ENCODE data around the gene RAB11A. TPM values are rescaled to one million over a fixed set of nuclear protein-coding genes. Genes with fewer than 3 reads are reported as not detected.

RAB11A gene
- total RNA-seq, 2 experiments from 2014 or later: 130 to 197 TPM

DNA sequence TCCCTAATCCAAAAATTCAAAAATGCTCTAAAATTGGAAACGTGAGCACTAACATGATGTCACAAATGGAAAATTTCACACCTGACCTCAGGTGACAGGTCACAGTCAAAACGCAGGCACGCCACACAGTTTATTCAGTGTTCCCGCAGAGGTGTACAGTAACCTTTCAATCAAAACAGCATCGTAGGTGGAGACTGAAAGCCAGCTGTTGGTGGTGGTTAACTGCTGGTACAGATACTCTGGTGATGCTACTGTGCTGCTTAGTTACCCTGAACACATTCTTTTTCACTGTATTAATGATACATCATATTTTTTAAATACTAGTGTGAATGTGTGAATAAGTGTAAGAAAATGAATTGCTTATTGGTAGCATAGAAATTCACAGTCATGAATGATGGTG, 23.8 kb downstream of the RAB11A start:
- H3K27ac ChIP-seq (ENCODE audit: low read depth, low read length, poor library complexity, severe bottlenecking): no peak overlapping the region
- no peaks in the 10 kb centered on the region for H3K9me3 ChIP-seq (ENCODE audit: low read length)
- CTCF ChIA-PET (ENCODE audit: unreplicated experiment): no interaction called here
- no peak for TF ChIP-seq CTCF (conservative IDR thresholded peaks at IDR 0.05; ENCODE audit: low read length)
- no peak for TF ChIP-seq EZH2phosphoT487 (IDR thresholded peaks at IDR 0.05; ENCODE audit: borderline replicate concordance, low read depth, low read length)
- H4K20me1 ChIP-seq (ENCODE audit: insufficient read depth, low read length): no peaks in the 10 kb centered on the region
- no peak for DNase-seq (ENCODE audit: low spot score)
- no TSS peak for BruUV-seq (replicated peaks)
- H3K79me2 ChIP-seq (ENCODE audit: insufficient read depth, low read depth, low read length): no peaks in the 10 kb centered on the region
- POLR2A ChIA-PET: interaction anchor here (0.6 kb wide), 1 partner anchor 56 kb away, joined by 3 read pairs; no protein-coding TSS in a partner anchor
- H2AFZ ChIP-seq (ENCODE audit: low read length): no peak overlapping the region
- H3K4me1 ChIP-seq (ENCODE audit: insufficient read depth, low read length, poor library complexity, severe bottlenecking): no peaks in the 10 kb centered on the region
- no peak overlapping the region for H3K4me2 ChIP-seq (ENCODE audit: low read length)
- intact Hi-C loops (cut with micrococcal nuclease; ENCODE audit: unreplicated experiment): no loop called here
- no peaks in the 10 kb centered on the region for H3K9me2 ChIP-seq (ENCODE audit: insufficient read depth, low read length)
- H3K4me3 ChIP-seq (ENCODE audit: low read depth, low read length, poor library complexity, severe bottlenecking): no peak overlapping the region
- peaks cover 69% of the 10 kb centered on the region for H3K36me3 ChIP-seq (ENCODE audit: insufficient read depth, low read length)

GRCh38 chr15:65896236-65896635, 26.9 kb downstream of the RAB11A start:
- Histone ChIP-seq H3K4me2 (ENCODE audit: low read length) (no peak overlapping the region), H3K4me3 (ENCODE audit: low read depth, low read length, poor library complexity, severe bottlenecking) (no peak overlapping the region), H3K79me2 (ENCODE audit: insufficient read depth, low read depth, low read length) (no peaks in the 10 kb centered on the region), H3K27ac (ENCODE audit: low read depth, low read length, poor library complexity, severe bottlenecking) (no peak overlapping the region), H3K4me1 (ENCODE audit: insufficient read depth, low read length, poor library complexity, severe bottlenecking) (no peaks in the 10 kb centered on the region), H2AFZ (ENCODE audit: low read length) (no peak overlapping the region), H4K20me1 (ENCODE audit: insufficient read depth, low read length) (no peaks in the 10 kb centered on the region), H3K9me3 (ENCODE audit: low read length) (no peaks in the 10 kb centered on the region), H3K36me3 (ENCODE audit: insufficient read depth, low read length) (peaks cover 58% of the 10 kb centered on the region), H3K9me2 (ENCODE audit: insufficient read depth, low read length) (no peaks in the 10 kb centered on the region)
- BruUV-seq (replicated peaks): no TSS peak
- ChIA-PET POLR2A (interaction anchor here (0.6 to 1.2 kb wide), 2 partner anchors 11 to 377 kb away, joined by 3 to 5 read pairs; no protein-coding TSS in a partner anchor), CTCF (ENCODE audit: unreplicated experiment) (no interaction called here)
- TF ChIP-seq CTCF (conservative IDR thresholded peaks at IDR 0.05; ENCODE audit: low read length): no peak
- no peak for DNase-seq (ENCODE audit: low spot score)
- intact Hi-C loops (cut with micrococcal nuclease; ENCODE audit: unreplicated experiment): no loop called here

DNA sequence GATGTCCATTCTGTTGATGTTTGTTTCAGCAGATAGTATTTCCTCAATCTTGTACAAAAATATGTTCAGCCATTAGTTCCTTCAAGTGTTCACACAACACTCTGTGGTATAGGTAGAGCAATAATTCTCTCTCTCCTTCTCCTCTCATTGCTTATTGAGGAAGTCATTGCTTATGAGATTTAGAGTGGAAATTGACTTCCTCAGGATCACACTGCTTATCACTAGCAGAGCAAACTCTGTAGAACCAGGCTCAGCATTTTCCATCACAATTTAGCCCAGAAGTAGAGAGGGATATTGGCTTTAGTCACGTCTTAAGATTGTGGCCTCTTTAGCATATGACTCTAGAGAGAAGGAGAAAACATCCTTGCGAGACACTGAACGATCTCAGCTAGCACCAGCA, 31.2 kb downstream of the RAB11A start:
- intact Hi-C loops (cut with micrococcal nuclease; ENCODE audit: unreplicated experiment): no loop called here
- no peak for TF ChIP-seq EZH2phosphoT487 (IDR thresholded peaks at IDR 0.05; ENCODE audit: borderline replicate concordance, low read depth, low read length)
- no peak for TF ChIP-seq CTCF (conservative IDR thresholded peaks at IDR 0.05; ENCODE audit: low read length)
- H3K9me2 ChIP-seq (ENCODE audit: insufficient read depth, low read length): no peaks in the 10 kb centered on the region
- ChIA-PET CTCF (ENCODE audit: unreplicated experiment) (no interaction called here), POLR2A (interaction anchor here (0.6 kb wide), 1 partner anchor 664 kb away, joined by 3 read pairs; no protein-coding TSS in a partner anchor)
- no peak overlapping the region for H3K4me3 ChIP-seq (ENCODE audit: low read depth, low read length, poor library complexity, severe bottlenecking)
- peaks cover 31% of the 10 kb centered on the region for H3K4me1 ChIP-seq (ENCODE audit: insufficient read depth, low read length, poor library complexity, severe bottlenecking)
- H3K4me2 ChIP-seq (ENCODE audit: low read length): no peak overlapping the region
- H3K27ac ChIP-seq (ENCODE audit: low read depth, low read length, poor library complexity, severe bottlenecking): no peak overlapping the region
- no peaks in the 10 kb centered on the region for H3K79me2 ChIP-seq (ENCODE audit: insufficient read depth, low read depth, low read length)
- no peaks in the 10 kb centered on the region for H3K9me3 ChIP-seq (ENCODE audit: low read length)
- peaks cover 60% of the 10 kb centered on the region for H3K36me3 ChIP-seq (ENCODE audit: insufficient read depth, low read length)
- no peak for DNase-seq (ENCODE audit: low spot score)
- no TSS peak for BruUV-seq (replicated peaks)
- H4K20me1 ChIP-seq (ENCODE audit: insufficient read depth, low read length): no peaks in the 10 kb centered on the region
- H2AFZ ChIP-seq (ENCODE audit: low read length): no peak overlapping the region

All from OCI-LY7 (cell line).